H1 (cell line): Measurements from ENCODE around the gene HOMER2. TPM values are rescaled to one million over a fixed set of nuclear protein-coding genes. Genes with fewer than 3 reads are reported as not detected.

Experiments
- CTCF ChIA-PET: fragments of 300-600 bp; sonication (Branson Sonifier 250); formaldehyde crosslinking; loops from one replicate; lab custom pipeline; 2021; ENCODE audit not compliant: partially characterized antibody; lab: Charles Lee
- POLR2A ChIA-PET: fragments of 300-600 bp; sonication (Branson Sonifier 250); formaldehyde crosslinking; loops from one replicate; lab custom pipeline; 2021; ENCODE audit warnings: inconsistent platforms; ENCODE audit not compliant: partially characterized antibody; lab: Charles Lee
- DNase-seq, 2 experiments: peaks; one replicate each; pipeline versions ENCODE4 v3.0.0 to v3.0.0-alpha.2; 2010 to 2022; ENCODE audit warnings: low spot score in 2 of 2, low read depth in 1 of 2, mixed read lengths in 1 of 2
- FAIRE-seq: peaks from 2 replicates; lab custom pipeline; 2011; peaks lifted over from hg19 to GRCh38; lab: Jason Lieb, UNC
- H2AFZ ChIP-seq: 2 replicates; pipeline ENCODE4 v1.8.1; 2012; ENCODE audit warnings: low read length, inconsistent platforms
- H2AK5ac ChIP-seq: 2 replicates; pipeline ENCODE4 v1.6.1; 2013; ENCODE audit warnings: low read depth, low read length
- H2BK120ac ChIP-seq: replicated peaks from 2 replicates; pipeline ENCODE3; 2013; ENCODE audit warnings: low read depth, low read length, inconsistent platforms
- H2BK12ac ChIP-seq: 2 replicates; pipeline ENCODE4 v1.6.1; 2013; ENCODE audit warnings: low read depth, low read length
- H2BK15ac ChIP-seq: 2 replicates; pipeline ENCODE4 v1.6.1; 2013; ENCODE audit warnings: low read length
- H2BK20ac ChIP-seq: 2 replicates; pipeline ENCODE4 v1.6.1; 2013; ENCODE audit warnings: low read length
- H2BK5ac ChIP-seq: 2 replicates; pipeline ENCODE4 v1.6.1; 2013; ENCODE audit warnings: low read depth, low read length
- H3K14ac ChIP-seq: 2 replicates; pipeline ENCODE4 v1.6.1; 2013; ENCODE audit warnings: inconsistent platforms; ENCODE audit not compliant: insufficient read length
- H3K18ac ChIP-seq: 2 replicates; pipeline ENCODE4 v1.6.1; 2013; ENCODE audit warnings: low read length; ENCODE audit errors: extremely low read depth
- H3K23ac ChIP-seq: 2 replicates; pipeline ENCODE4 v1.6.1; 2013; ENCODE audit warnings: inconsistent platforms; ENCODE audit not compliant: insufficient read length
- H3K23me2 ChIP-seq: 2 replicates; pipeline ENCODE4 v1.6.1; 2013; ENCODE audit warnings: low read depth, low read length
- H3K27ac ChIP-seq: 2 replicates; pipeline ENCODE4 v1.6.1; 2011; ENCODE audit warnings: low read depth, low read length, inconsistent platforms
- H3K27me3 ChIP-seq, 4 experiments: replicated peaks in 1 of 4; 1 replicate in 1 of 4; 2 replicates in 3 of 4; pipeline versions ENCODE4 v1.6.1 to v1.8.1; 2011 to 2013; ENCODE audit warnings: low read length in 3 of 4, mild to moderate bottlenecking in 3 of 4, inconsistent platforms in 2 of 4, mixed read lengths in 2 of 4, moderate library complexity in 1 of 4; ENCODE audit not compliant: control insufficient read depth in 3 of 4, insufficient read depth in 3 of 4; ENCODE audit errors: extremely low read depth in 1 of 4
- H3K36me3 ChIP-seq, 4 experiments: 2 replicates each; pipeline versions ENCODE4 v1.6.1 to v1.8.1; 2011 to 2013; ENCODE audit warnings: mild to moderate bottlenecking in 4 of 4, low read length in 3 of 4, moderate library complexity in 2 of 4, control low read depth in 1 of 4, inconsistent platforms in 1 of 4; ENCODE audit not compliant: insufficient read depth in 4 of 4, control insufficient read depth in 2 of 4
- H3K4ac ChIP-seq: replicated peaks from 2 replicates; pipeline ENCODE3; 2013; ENCODE audit warnings: low read length, low read depth, mixed read lengths, inconsistent platforms; ENCODE audit not compliant: insufficient read length
- H3K4me1 ChIP-seq, 4 experiments: replicated peaks in 1 of 4; 1 replicate in 1 of 4; 2 replicates in 3 of 4; pipeline versions ENCODE4 v1.6.1 to v1.8.1; 2011 to 2013; ENCODE audit warnings: low read length in 3 of 4, inconsistent platforms in 2 of 4, mixed read lengths in 1 of 4; ENCODE audit not compliant: insufficient read depth in 4 of 4, control insufficient read depth in 3 of 4
- H3K4me2 ChIP-seq, 2 experiments: 2 replicates each; pipeline versions ENCODE4 v1.6.1 to v1.8.1; 2011 to 2013; ENCODE audit warnings: low read depth in 2 of 2, low read length in 2 of 2, control low read depth in 1 of 2, inconsistent platforms in 1 of 2, mild to moderate bottlenecking in 1 of 2; ENCODE audit not compliant: insufficient read depth in 1 of 2
- H3K4me3 ChIP-seq, 4 experiments: fragments of 200-600, 300-600 bp in 1 of 4; sonication (generic), shearing (Covaris generic), sonication (Bioruptor Twin) in 1 of 4; 2 replicates each; pipeline versions ENCODE4 v1.5.1 to v1.8.1; 2011 to 2016; ENCODE audit warnings: low read length in 4 of 4, low read depth in 3 of 4, control low read depth in 2 of 4, inconsistent platforms in 2 of 4, mild to moderate bottlenecking in 2 of 4, mixed read lengths in 1 of 4, moderate library complexity in 1 of 4; ENCODE audit not compliant: insufficient read depth in 2 of 4; ENCODE audit errors: extremely low read depth in 1 of 4
- H3K56ac ChIP-seq: replicated peaks from 2 replicates; pipeline ENCODE3; 2013; ENCODE audit warnings: low read depth, mild to moderate bottlenecking, mixed read lengths, low read length, inconsistent platforms; ENCODE audit not compliant: insufficient read length
- H3K79me1 ChIP-seq: 2 replicates; pipeline ENCODE4 v1.6.1; 2013; ENCODE audit warnings: low read depth, low read length, control low read depth
- H3K79me2 ChIP-seq, 2 experiments: 2 replicates each; pipeline versions ENCODE4 v1.6.1 to v1.8.1; 2012 to 2013; ENCODE audit warnings: low read length in 2 of 2, mild to moderate bottlenecking in 2 of 2, inconsistent platforms in 1 of 2; ENCODE audit not compliant: insufficient read depth in 2 of 2, control insufficient read depth in 1 of 2
- H3K9ac ChIP-seq, 4 experiments: replicated peaks in 1 of 4; 1 replicate in 1 of 4; 2 replicates in 3 of 4; pipeline versions ENCODE4 v1.6.1 to v1.8.1; 2011 to 2013; ENCODE audit warnings: low read depth in 3 of 4, low read length in 3 of 4, control low read depth in 2 of 4, mild to moderate bottlenecking in 2 of 4, moderate library complexity in 2 of 4, inconsistent platforms in 1 of 4; ENCODE audit errors: extremely low read depth in 1 of 4
- H3K9me3 ChIP-seq, 2 experiments: 2 replicates each; pipeline versions ENCODE4 v1.6.1 to v1.8.1; 2012 to 2013; ENCODE audit warnings: mild to moderate bottlenecking in 2 of 2, moderate library complexity in 2 of 2, control low read depth in 1 of 2, inconsistent platforms in 1 of 2, low read depth in 1 of 2, low read length in 1 of 2, mixed read lengths in 1 of 2; ENCODE audit not compliant: insufficient read depth in 2 of 2
- H4K20me1 ChIP-seq, 2 experiments: replicated peaks in 1 of 2; 2 replicates each; pipeline versions ENCODE3 to v1.8.1; 2011 to 2013; ENCODE audit warnings: inconsistent platforms in 2 of 2, low read length in 2 of 2, mild to moderate bottlenecking in 1 of 2; ENCODE audit not compliant: insufficient read depth in 2 of 2, control insufficient read depth in 1 of 2
- H4K5ac ChIP-seq: 2 replicates; pipeline ENCODE4 v1.6.1; 2013; ENCODE audit warnings: low read length, low read depth, mixed read lengths, inconsistent platforms; ENCODE audit not compliant: insufficient read length
- H4K8ac ChIP-seq: 2 replicates; pipeline ENCODE4 v1.8.0; 2013; ENCODE audit warnings: mild to moderate bottlenecking, moderate library complexity, low read length, inconsistent platforms; ENCODE audit not compliant: insufficient read depth; ENCODE audit errors: extremely low read depth
- H4K91ac ChIP-seq: replicated peaks from 2 replicates; pipeline ENCODE3; 2013; ENCODE audit warnings: low read length, mixed read lengths, inconsistent platforms; ENCODE audit not compliant: insufficient read length
- CHD1 ChIP-seq: IDR thresholded peaks from 2 replicates; pipeline ENCODE4 v1.6.1; 2012; ENCODE audit warnings: low read depth, low read length, improper control_type of control experiment
- EGR1 ChIP-seq: IDR thresholded peaks from 2 replicates; pipeline ENCODE4 v1.6.1; 2011; ENCODE audit warnings: low read depth, low read length, borderline replicate concordance
- HDAC2 ChIP-seq, 2 experiments: fragments of 300-600 bp in 1 of 2; sonication (generic) in 1 of 2; IDR thresholded peaks; 2 replicates each; pipeline ENCODE4 v1.6.1; 2011 to 2012; ENCODE audit warnings: low read depth in 2 of 2, low read length in 2 of 2, mild to moderate bottlenecking in 2 of 2, moderate library complexity in 2 of 2, borderline replicate concordance in 1 of 2, inconsistent platforms in 1 of 2
- JUN ChIP-seq: IDR thresholded peaks from 2 replicates; pipeline ENCODE4 v1.6.1; 2011; ENCODE audit warnings: low read depth, mild to moderate bottlenecking, improper control_type of control experiment, low read length
- NANOG ChIP-seq: IDR thresholded peaks from 2 replicates; pipeline ENCODE4 v1.6.1; 2011; ENCODE audit warnings: low read length, low read depth, mild to moderate bottlenecking, inconsistent platforms; ENCODE audit not compliant: insufficient read depth, poor library complexity, severe bottlenecking
- NRF1 ChIP-seq: IDR thresholded peaks from 2 replicates; pipeline ENCODE4 v1.6.1; 2011; ENCODE audit warnings: mild to moderate bottlenecking, low read depth, low read length, improper control_type of control experiment
- TCF12 ChIP-seq: IDR thresholded peaks from 2 replicates; pipeline ENCODE4 v1.6.1; 2011; ENCODE audit warnings: low read depth, mild to moderate bottlenecking, low read length
- WGBS, 2 experiments: shearing (Covaris generic) in 1 of 2; methylation state at CpG; one replicate each; pipeline versions ENCODE4 v1.1.6 to v1.1.7; 2013 to 2015; ENCODE audit warnings: low lambda C conversion rate in 2 of 2, mixed read lengths in 2 of 2, inconsistent platforms in 1 of 2, low coverage in 1 of 2, missing lambda C conversion rate in 1 of 2; ENCODE audit not compliant: insufficient replicate concordance in 2 of 2, insufficient coverage in 1 of 2, insufficient read length in 1 of 2; ENCODE audit errors: extremely low coverage in 1 of 2, missing lambda C conversion rate in 1 of 2; 5-methylcytosine and 5-hydroxymethylcytosine counted together
- polyA plus RNA-seq, 7 experiments: library from polyadenylated mRNA; depleted of rRNA in 3 of 7; stranded (reverse) in 5 of 7; unstranded in 2 of 7; fragments of >200 nt in 5 of 7; fragments of 200-250 nt in 2 of 7; gene quantifications; 1 replicate in 5 of 7; 2 replicates in 1 of 7; 4 replicates in 1 of 7; pipeline versions ENCODE4 v1.2.1 to v1.2.3, GENCODE V29; 2011 to 2013; ENCODE audit warnings: missing spikeins in 2 of 7, mixed read lengths in 2 of 7
- total RNA-seq: library from RNA; stranded (reverse); fragmentation: NEBNext Ultra II Directional; extraction: Animal tissue kit (Norgen Biotek cat#: 25700); gene quantifications from 2 replicates; pipeline ENCODE4 v1.2.1, GENCODE V29; 2021
- TF ChIP-seq, protein P1 (sequence below): IDR thresholded peaks from 2 replicates; pipeline ENCODE4 v1.6.1; 2011; ENCODE audit warnings: low read length, improper control_type of control experiment

The HOMER2 gene
- total and polyA plus RNA-seq, 2 of the 8 experiments (the other 6 are each of a cell fraction or from before 2014, with no cell fraction given) = 12.5 to 27.6 TPM

- Histone ChIP-seq H2BK20ac (no peak overlapping the region), H3K27me3 (no peaks in the 10 kb centered on the region), H2AK5ac (no peak overlapping the region), H2AFZ (no peak overlapping the region), H3K79me2 (no peaks in the 10 kb centered on the region), H3K4me3 (no peak overlapping the region), H3K9me3 (no peaks in the 10 kb centered on the region), H3K36me3 (no peaks in the 10 kb centered on the region), H3K56ac (no peak overlapping the region), H3K23ac (no peak overlapping the region), H3K4ac (no peak overlapping the region), H4K8ac (no peak overlapping the region), H4K20me1 (no peaks in the 10 kb centered on the region), H2BK120ac (no peak overlapping the region), H4K91ac (no peak overlapping the region), H3K79me1 (no peaks in the 10 kb centered on the region), H3K4me2 (no peak overlapping the region), H3K9ac (no peak overlapping the region), H4K5ac (no peak overlapping the region), H2BK15ac (no peak overlapping the region), H3K14ac (no peak overlapping the region), H3K18ac (no peak overlapping the region), H2BK5ac (no peak overlapping the region), H3K27ac (no peak overlapping the region), H2BK12ac (no peak overlapping the region), H3K4me1 (no peaks in the 10 kb centered on the region), H3K23me2 (no peaks in the 10 kb centered on the region; the same call in 1 of the 2 replicates)
- CTCF ChIA-PET = no interaction called here
- DNase-seq (no peak), FAIRE-seq (no peak)
- 82% methylated on average over 5 of the region's 5 CpGs; no CpG with 5 or more reads in 1 of the 2 experiments for WGBS, 2 experiments
- POLR2A ChIA-PET = no interaction called here
- no peak for TF ChIP-seq NRF1
- TF ChIP-seq, protein P1, sequence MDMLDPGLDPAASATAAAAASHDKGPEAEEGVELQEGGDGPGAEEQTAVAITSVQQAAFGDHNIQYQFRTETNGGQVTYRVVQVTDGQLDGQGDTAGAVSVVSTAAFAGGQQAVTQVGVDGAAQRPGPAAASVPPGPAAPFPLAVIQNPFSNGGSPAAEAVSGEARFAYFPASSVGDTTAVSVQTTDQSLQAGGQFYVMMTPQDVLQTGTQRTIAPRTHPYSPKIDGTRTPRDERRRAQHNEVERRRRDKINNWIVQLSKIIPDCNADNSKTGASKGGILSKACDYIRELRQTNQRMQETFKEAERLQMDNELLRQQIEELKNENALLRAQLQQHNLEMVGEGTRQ = no peak
- TF ChIP-seq EGR1 = no peak
- no peak for TF ChIP-seq HDAC2 (IDR thresholded peaks at IDR 0.05; ENCODE audit: borderline replicate concordance in 1 of 2, low read depth in 2 of 2, low read length in 2 of 2)
- no peak for TF ChIP-seq CHD1
- no peak for TF ChIP-seq JUN
- TF ChIP-seq NANOG = no peak
- no peak for TF ChIP-seq TCF12
These were observed 14.8 kb downstream of the HOMER2 start for GRCh38 chr15:82937712-82938058.
